Measurements from ENCODE around the gene TMEM175. TPM values are rescaled to one million over a fixed set of nuclear protein-coding genes. Genes with fewer than 3 reads are reported as not detected.

TMEM175 gene
- total and polyA plus RNA-seq, 2 of the 13 experiments (the other 11 are each of a cell fraction or from before 2014, with no cell fraction given) = 5.1 to 9.9 TPM

DNA sequence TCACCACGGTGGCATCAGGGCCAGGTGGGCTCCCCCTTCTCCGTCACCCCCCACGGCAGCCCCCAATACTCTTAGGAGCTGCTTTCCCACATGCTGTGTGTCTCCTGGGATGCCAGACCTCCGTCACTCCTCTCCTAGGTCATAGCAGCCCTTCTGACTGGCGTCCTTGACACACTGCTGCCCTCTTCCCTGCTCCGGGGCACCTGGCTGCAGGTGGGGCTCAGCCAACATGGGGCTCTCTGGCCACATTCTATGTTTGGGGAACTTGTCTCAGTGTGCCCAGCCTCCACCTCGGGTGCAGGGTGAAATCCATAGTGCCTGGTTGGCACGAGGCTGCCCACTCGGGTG, 13.8 kb downstream of the TMEM175 start:
- Histone ChIP-seq H3K36me3 (replicated peaks in 1 of 2; ENCODE audit: control insufficient read depth in 1 of 2, insufficient read depth in 2 of 2, low read length in 2 of 2) (no peaks in the 10 kb centered on the region), H3K9ac (ENCODE audit: insufficient read depth, low read depth, low read length) (no peak overlapping the region), H2AFZ (ENCODE audit: low read length) (no peak overlapping the region), H3K4me2 (ENCODE audit: low read depth, low read length) (peak overlapping the region; percentile 83), H3K27me3 (ENCODE audit: control insufficient read depth in 1 of 2, insufficient read depth in 2 of 2, low read length in 2 of 2) (no peaks in the 10 kb centered on the region), H3K4me1 (ENCODE audit: insufficient read depth, low read length) (peaks cover 31% of the 10 kb centered on the region), H3K4me3 (replicated peaks in 1 of 3; ENCODE audit: insufficient read depth in 1 of 3, low read depth in 2 of 3, low read length in 3 of 3) (peak overlapping the region in 1 of 3 experiments; percentile 68; a peak in 1 of 6 replicates), H4K20me1 (ENCODE audit: insufficient read depth, low read length) (no peaks in the 10 kb centered on the region), H3K27ac (ENCODE audit: extremely low read length, insufficient read depth, low read length) (no peak overlapping the region), H3K79me2 (ENCODE audit: insufficient read depth, low read length) (no peaks in the 10 kb centered on the region), H3K9me3 (ENCODE audit: low read length) (no peaks in the 10 kb centered on the region)
- 44% methylated on average over 6 of the region's 9 CpGs for WGBS (ENCODE audit: low lambda C conversion rate)
- ChIA-PET POLR2A (interaction anchor here (1.2 kb wide), 1 partner anchor 14 kb away, joined by 3 read pairs; the partner anchor contains the start of genes GAK and TMEM175), CTCF (ENCODE audit: low intra/inter-chr PET ratio, low total read pairs) (no interaction called here)
- BruUV-seq (replicated peaks) = no TSS peak
- ATAC-seq = no peak
- no peak for FAIRE-seq
- no peak for DNase-seq (ENCODE audit: low spot score)
- in situ Hi-C loops (cut with HindIII; ENCODE audit: extremely low pct_ligation_motif_present, low pct_unique_long_range_greater_than_20kb) = no loop called here
- no peak for TF ChIP-seq MED1 (CRISPR knock-in tag; IDR thresholded peaks at IDR 0.05)
- TF ChIP-seq, protein P1, sequence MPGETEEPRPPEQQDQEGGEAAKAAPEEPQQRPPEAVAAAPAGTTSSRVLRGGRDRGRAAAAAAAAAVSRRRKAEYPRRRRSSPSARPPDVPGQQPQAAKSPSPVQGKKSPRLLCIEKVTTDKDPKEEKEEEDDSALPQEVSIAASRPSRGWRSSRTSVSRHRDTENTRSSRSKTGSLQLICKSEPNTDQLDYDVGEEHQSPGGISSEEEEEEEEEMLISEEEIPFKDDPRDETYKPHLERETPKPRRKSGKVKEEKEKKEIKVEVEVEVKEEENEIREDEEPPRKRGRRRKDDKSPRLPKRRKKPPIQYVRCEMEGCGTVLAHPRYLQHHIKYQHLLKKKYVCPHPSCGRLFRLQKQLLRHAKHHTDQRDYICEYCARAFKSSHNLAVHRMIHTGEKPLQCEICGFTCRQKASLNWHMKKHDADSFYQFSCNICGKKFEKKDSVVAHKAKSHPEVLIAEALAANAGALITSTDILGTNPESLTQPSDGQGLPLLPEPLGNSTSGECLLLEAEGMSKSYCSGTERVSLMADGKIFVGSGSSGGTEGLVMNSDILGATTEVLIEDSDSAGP (CRISPR knock-in tag; IDR thresholded peaks at IDR 0.05; ENCODE audit: borderline replicate concordance) = peak; percentile 23; the same call in 1 of the 2 replicates
- TF ChIP-seq, protein P2, sequence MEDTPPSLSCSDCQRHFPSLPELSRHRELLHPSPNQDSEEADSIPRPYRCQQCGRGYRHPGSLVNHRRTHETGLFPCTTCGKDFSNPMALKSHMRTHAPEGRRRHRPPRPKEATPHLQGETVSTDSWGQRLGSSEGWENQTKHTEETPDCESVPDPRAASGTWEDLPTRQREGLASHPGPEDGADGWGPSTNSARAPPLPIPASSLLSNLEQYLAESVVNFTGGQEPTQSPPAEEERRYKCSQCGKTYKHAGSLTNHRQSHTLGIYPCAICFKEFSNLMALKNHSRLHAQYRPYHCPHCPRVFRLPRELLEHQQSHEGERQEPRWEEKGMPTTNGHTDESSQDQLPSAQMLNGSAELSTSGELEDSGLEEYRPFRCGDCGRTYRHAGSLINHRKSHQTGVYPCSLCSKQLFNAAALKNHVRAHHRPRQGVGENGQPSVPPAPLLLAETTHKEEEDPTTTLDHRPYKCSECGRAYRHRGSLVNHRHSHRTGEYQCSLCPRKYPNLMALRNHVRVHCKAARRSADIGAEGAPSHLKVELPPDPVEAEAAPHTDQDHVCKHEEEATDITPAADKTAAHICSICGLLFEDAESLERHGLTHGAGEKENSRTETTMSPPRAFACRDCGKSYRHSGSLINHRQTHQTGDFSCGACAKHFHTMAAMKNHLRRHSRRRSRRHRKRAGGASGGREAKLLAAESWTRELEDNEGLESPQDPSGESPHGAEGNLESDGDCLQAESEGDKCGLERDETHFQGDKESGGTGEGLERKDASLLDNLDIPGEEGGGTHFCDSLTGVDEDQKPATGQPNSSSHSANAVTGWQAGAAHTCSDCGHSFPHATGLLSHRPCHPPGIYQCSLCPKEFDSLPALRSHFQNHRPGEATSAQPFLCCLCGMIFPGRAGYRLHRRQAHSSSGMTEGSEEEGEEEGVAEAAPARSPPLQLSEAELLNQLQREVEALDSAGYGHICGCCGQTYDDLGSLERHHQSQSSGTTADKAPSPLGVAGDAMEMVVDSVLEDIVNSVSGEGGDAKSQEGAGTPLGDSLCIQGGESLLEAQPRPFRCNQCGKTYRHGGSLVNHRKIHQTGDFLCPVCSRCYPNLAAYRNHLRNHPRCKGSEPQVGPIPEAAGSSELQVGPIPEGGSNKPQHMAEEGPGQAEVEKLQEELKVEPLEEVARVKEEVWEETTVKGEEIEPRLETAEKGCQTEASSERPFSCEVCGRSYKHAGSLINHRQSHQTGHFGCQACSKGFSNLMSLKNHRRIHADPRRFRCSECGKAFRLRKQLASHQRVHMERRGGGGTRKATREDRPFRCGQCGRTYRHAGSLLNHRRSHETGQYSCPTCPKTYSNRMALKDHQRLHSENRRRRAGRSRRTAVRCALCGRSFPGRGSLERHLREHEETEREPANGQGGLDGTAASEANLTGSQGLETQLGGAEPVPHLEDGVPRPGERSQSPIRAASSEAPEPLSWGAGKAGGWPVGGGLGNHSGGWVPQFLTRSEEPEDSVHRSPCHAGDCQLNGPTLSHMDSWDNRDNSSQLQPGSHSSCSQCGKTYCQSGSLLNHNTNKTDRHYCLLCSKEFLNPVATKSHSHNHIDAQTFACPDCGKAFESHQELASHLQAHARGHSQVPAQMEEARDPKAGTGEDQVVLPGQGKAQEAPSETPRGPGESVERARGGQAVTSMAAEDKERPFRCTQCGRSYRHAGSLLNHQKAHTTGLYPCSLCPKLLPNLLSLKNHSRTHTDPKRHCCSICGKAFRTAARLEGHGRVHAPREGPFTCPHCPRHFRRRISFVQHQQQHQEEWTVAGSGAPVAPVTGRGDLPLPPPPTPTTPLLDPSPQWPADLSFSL (CRISPR knock-in tag; IDR thresholded peaks at IDR 0.05) = no peak
- intact Hi-C loops (cut with micrococcal nuclease; ENCODE audit: unreplicated experiment) = no loop called here

All from HepG2 (cell line).